HG03196 (cell line): ENCODE data around the gene FNDC3B.
"Not testable (repeated sequence)": the region's sequence is repeated elsewhere in the genome, so short reads cannot be mapped to it uniquely, and the experiment has no call there.

Experiments used
- ATAC-seq: cut with Tn5 transposase; IDR thresholded peaks from one replicate; pipeline ENCODE4 v1.9.1; 2021; ENCODE audit not compliant: unreplicated experiment

FNDC3B gene

GRCh38 chr3:172090035-172090434, 50.7 kb downstream of the FNDC3B start:
- no peak for ATAC-seq

GRCh38 chr3:172092658-172093057, 53.3 kb downstream of the FNDC3B start:
- no peak for ATAC-seq

GRCh38 chr3:172093581-172094443, 54.4 kb downstream of the FNDC3B start:
- not testable (repeated sequence) for ATAC-seq

- ATAC-seq: peak; percentile 90
Observed at GRCh38 chr3:172094621-172095557, 55.5 kb downstream of the FNDC3B start.

GRCh38 chr3:172096881-172097420, 57.6 kb downstream of the FNDC3B start:
- no peak for ATAC-seq

- no peak for ATAC-seq
Observed at GRCh38 chr3:172097585-172097984, 58.2 kb downstream of the FNDC3B start.

- no peak for ATAC-seq
Observed at GRCh38 chr3:172098698-172099494, 59.5 kb downstream of the FNDC3B start.

GRCh38 chr3:172099495-172099808, 60.1 kb downstream of the FNDC3B start:
- ATAC-seq: no peak

GRCh38 chr3:172100482-172100881, 61.1 kb downstream of the FNDC3B start:
- ATAC-seq: no peak

- ATAC-seq: peak; percentile 38
Observed at GRCh38 chr3:172101107-172101506, 61.7 kb downstream of the FNDC3B start.

- peak; percentile 29 for ATAC-seq
Observed at GRCh38 chr3:172102123-172102882, 62.9 kb downstream of the FNDC3B start.

- no peak for ATAC-seq
Observed at GRCh38 chr3:172102883-172103310, 63.5 kb downstream of the FNDC3B start.

- no peak for ATAC-seq
Observed at GRCh38 chr3:172103724-172104123, 64.3 kb downstream of the FNDC3B start.

- ATAC-seq: no peak
Observed at GRCh38 chr3:172104471-172105072, 65.2 kb downstream of the FNDC3B start.

- ATAC-seq: no peak
Observed at GRCh38 chr3:172106037-172106954, 66.9 kb downstream of the FNDC3B start.

GRCh38 chr3:172106989-172107388, 67.6 kb downstream of the FNDC3B start:
- peak; percentile 55 for ATAC-seq

GRCh38 chr3:172107403-172107802, 68.0 kb downstream of the FNDC3B start:
- peak; percentile 76 for ATAC-seq

GRCh38 chr3:172110127-172110779, 70.9 kb downstream of the FNDC3B start:
- no peak for ATAC-seq
